ENCODE results near the gene TMEM254. TPM values are rescaled to one million over a fixed set of nuclear protein-coding genes. Genes with fewer than 3 reads are reported as not detected.

The TMEM254 gene
- total RNA-seq, 2 donors from 2014 or later: 8.6 to 9.9 TPM

- ATAC-seq (no peak), DNase-seq (no peak)
- intact Hi-C loops (cut with DNase I): no loop called here
- H3K4me1 ChIP-seq: no peaks in the 10 kb centered on the region
- TF ChIP-seq CTCF (IDR thresholded peaks at IDR 0.05): no peak
- no peak for TF ChIP-seq POLR2A (IDR thresholded peaks at IDR 0.05)
- no peak overlapping the region for H3K27ac ChIP-seq
- H3K36me3 ChIP-seq (replicated peaks in 1 of 2; ENCODE audit: insufficient read depth in 1 of 2, low read depth in 2 of 2): no peaks in the 10 kb centered on the region
- no peak overlapping the region for H3K4me3 ChIP-seq
- H3K9me3 ChIP-seq: no peaks in the 10 kb centered on the region
- H3K27me3 ChIP-seq: no peaks in the 10 kb centered on the region
Measured at GRCh38 chr10:80122110-80122710, 43.7 kb downstream of the TMEM254 start.

GRCh38 chr10:80122746-80123145, 44.3 kb downstream of the TMEM254 start:
- WGBS, 2 donors: 73% methylated on average over 2 of the region's 2 CpGs
- no peak for ATAC-seq

GRCh38 chr10:80126876-80127275, 48.4 kb downstream of the TMEM254 start:
- WGBS, 2 donors: 48 to 52% methylated on average over 4 of the region's 4 CpGs
- H3K27ac ChIP-seq: no peak overlapping the region
- TF ChIP-seq CTCF (IDR thresholded peaks at IDR 0.05) (no peak), POLR2A (IDR thresholded peaks at IDR 0.05) (no peak)
- H3K36me3 ChIP-seq (replicated peaks in 1 of 2; ENCODE audit: insufficient read depth in 1 of 2, low read depth in 2 of 2): no peaks in the 10 kb centered on the region
- DNase-seq (no peak), ATAC-seq (no peak)
- H3K27me3 ChIP-seq: peaks cover 0 to 5% of the 10 kb centered on the region in 2 donors
- no peaks in the 10 kb centered on the region for H3K9me3 ChIP-seq
- H3K4me3 ChIP-seq: no peak overlapping the region
- no peaks in the 10 kb centered on the region for H3K4me1 ChIP-seq
- intact Hi-C loops (cut with DNase I): no loop called here

More at GRCh38 chr10:80122746-80123145, 44.3 kb downstream of the TMEM254 start:
- no peaks in the 10 kb centered on the region for H3K27me3 ChIP-seq
- H3K4me3 ChIP-seq: no peak overlapping the region
- no peaks in the 10 kb centered on the region for H3K9me3 ChIP-seq
- H3K27ac ChIP-seq: no peak overlapping the region
- no peak for TF ChIP-seq POLR2A (IDR thresholded peaks at IDR 0.05)
- no peaks in the 10 kb centered on the region for H3K36me3 ChIP-seq (replicated peaks in 1 of 2; ENCODE audit: insufficient read depth in 1 of 2, low read depth in 2 of 2)
- no peak for DNase-seq
- no peaks in the 10 kb centered on the region for H3K4me1 ChIP-seq
- intact Hi-C loops (cut with DNase I): no loop called here

- DNase-seq (no peak), ATAC-seq (no peak)
- intact Hi-C loops (cut with DNase I): no loop called here
- TF ChIP-seq POLR2A (IDR thresholded peaks at IDR 0.05) (no peak), CTCF (IDR thresholded peaks at IDR 0.05) (no peak)
- 68 to 80% methylated on average over 6 of the region's 6 CpGs for WGBS, 2 donors
- Histone ChIP-seq H3K27me3 (peaks cover 0 to 8% of the 10 kb centered on the region in 2 donors), H3K36me3 (replicated peaks in 1 of 2; ENCODE audit: insufficient read depth in 1 of 2, low read depth in 2 of 2) (no peaks in the 10 kb centered on the region), H3K27ac (no peak overlapping the region), H3K4me1 (peaks cover 12% of the 10 kb centered on the region), H3K9me3 (no peaks in the 10 kb centered on the region), H3K4me3 (no peak overlapping the region)
Measured at GRCh38 chr10:80131499-80131901, 53.0 kb downstream of the TMEM254 start.

- Histone ChIP-seq H3K27me3 (peaks cover 0 to 8% of the 10 kb centered on the region in 2 donors), H3K4me1 (peaks cover 12% of the 10 kb centered on the region), H3K36me3 (replicated peaks in 1 of 2; ENCODE audit: insufficient read depth in 1 of 2, low read depth in 2 of 2) (no peaks in the 10 kb centered on the region), H3K27ac (peak within 1 kb of the TSS in 2 of 4 donors; percentile 5 to 42), H3K9me3 (no peaks in the 10 kb centered on the region), H3K4me3 (no peak within 1 kb of the TSS)
- no peak for TF ChIP-seq CTCF (IDR thresholded peaks at IDR 0.05)
- TF ChIP-seq POLR2A (IDR thresholded peaks at IDR 0.05): no peak
- intact Hi-C loops (cut with DNase I): no loop called here
- WGBS, 2 donors: 6 to 9% methylated on average over 23 to 43 of the region's 58 CpGs
- peak; percentile 61 for ATAC-seq
- peak in 1 of 4 donors; percentile 28 for DNase-seq
Measured at GRCh38 chr10:80132299-80133139, 54.1 kb downstream of the TMEM254 start, which contains the start of gene PLAC9. Gene PLAC9 (plus strand): TSS chr10:80132730. CDS start chr10:80132763, 33 bp downstream.

Measured in body of pancreas (tissue), 4 donors.